Liver (tissue), 9 donors: ENCODE measurements around the gene HARS1. TPM values are rescaled to one million over a fixed set of nuclear protein-coding genes. Genes with fewer than 3 reads are reported as not detected.
"Not testable (repeated sequence)": the region's sequence is repeated elsewhere in the genome, so short reads cannot be mapped to it uniquely, and the experiment has no call there.

Experiments
- DNase-seq: peaks from one replicate; pipeline ENCODE4 v3.0.0-alpha.2; 2017; ENCODE audit warnings: low spot score
- H3K27ac ChIP-seq, 2 donors: one replicate each; pipeline ENCODE4 v1.7.0; 2013; ENCODE audit warnings: inconsistent platforms in 2 of 2, low read length in 2 of 2, control low read depth in 1 of 2, low read depth in 1 of 2, mild to moderate bottlenecking in 1 of 2
- H3K27me3 ChIP-seq, 4 donors: one replicate each; pipeline versions ENCODE4 v1.6.1 to v1.7.0; 2013; ENCODE audit warnings: low read length in 3 of 4, inconsistent platforms in 1 of 4, mild to moderate bottlenecking in 1 of 4, moderate library complexity in 1 of 4; ENCODE audit not compliant: control insufficient read depth in 4 of 4, insufficient read depth in 4 of 4
- H3K36me3 ChIP-seq, 4 donors: one replicate each; pipeline versions ENCODE4 v1.6.1 to v1.7.0; 2013; ENCODE audit warnings: low read length in 3 of 4, mild to moderate bottlenecking in 3 of 4, low read depth in 1 of 4, moderate library complexity in 1 of 4; ENCODE audit not compliant: control insufficient read depth in 4 of 4, insufficient read depth in 3 of 4
- H3K4me1 ChIP-seq, 4 donors: one replicate each; pipeline versions ENCODE4 v1.6.1 to v1.7.0; 2013; ENCODE audit warnings: low read length in 3 of 4, mild to moderate bottlenecking in 3 of 4, moderate library complexity in 1 of 4; ENCODE audit not compliant: control insufficient read depth in 4 of 4, insufficient read depth in 4 of 4
- H3K4me3 ChIP-seq, 3 donors: one replicate each; pipeline versions ENCODE4 v1.6.1 to v1.7.0; 2013; ENCODE audit warnings: low read length in 3 of 3, control low read depth in 1 of 3, low read depth in 1 of 3, mild to moderate bottlenecking in 1 of 3
- H3K9ac ChIP-seq, 2 donors: one replicate each; pipeline ENCODE4 v1.7.0; 2013; ENCODE audit warnings: low read length in 2 of 2, mild to moderate bottlenecking in 2 of 2, moderate library complexity in 2 of 2, control low read depth in 1 of 2, low read depth in 1 of 2
- H3K9me3 ChIP-seq, 4 donors: one replicate each; pipeline versions ENCODE4 v1.6.1 to v1.7.0; 2013; ENCODE audit warnings: low read length in 3 of 4; ENCODE audit not compliant: control insufficient read depth in 4 of 4
- CTCF ChIP-seq: fragments of 150-350 bp; IDR thresholded peaks from 2 replicates; pipeline ENCODE4 v1.5.1; 2017; ENCODE audit warnings: improper control_type of control experiment, low read depth, low read length; ENCODE audit not compliant: missing input control
- EGR1 ChIP-seq, 2 donors: IDR thresholded peaks; 2 replicates each; pipeline ENCODE4 v1.6.1; 2016 to 2018; ENCODE audit warnings: antibody characterized with exemption in 2 of 2, low read depth in 2 of 2
- GABPA ChIP-seq, 2 donors: IDR thresholded peaks in 1 of 2; conservative IDR thresholded peaks in 1 of 2; 2 replicates each; pipeline ENCODE4 v1.6.1; 2016; ENCODE audit warnings: antibody characterized with exemption in 2 of 2, mild to moderate bottlenecking in 1 of 2, moderate library complexity in 1 of 2
- HNF4A ChIP-seq, 2 donors: conservative IDR thresholded peaks; 2 replicates each; pipeline ENCODE4 v1.6.1; 2016; ENCODE audit warnings: antibody characterized with exemption in 2 of 2, mild to moderate bottlenecking in 2 of 2
- HNF4G ChIP-seq: IDR thresholded peaks from 2 replicates; pipeline ENCODE4 v1.6.1; 2016; ENCODE audit warnings: antibody characterized with exemption
- JUND ChIP-seq, 2 donors: IDR thresholded peaks; 2 replicates each; pipeline ENCODE4 v1.6.1; 2016; ENCODE audit warnings: antibody characterized with exemption in 2 of 2
- NR2F2 ChIP-seq: IDR thresholded peaks from 2 replicates; pipeline ENCODE4 v1.6.1; 2016; ENCODE audit warnings: antibody characterized with exemption
- REST ChIP-seq: IDR thresholded peaks from 2 replicates; pipeline ENCODE4 v1.6.1; 2016; ENCODE audit warnings: antibody characterized with exemption, mild to moderate bottlenecking
- RXRA ChIP-seq, 2 donors: IDR thresholded peaks; 2 replicates each; pipeline ENCODE4 v1.6.1; 2017 to 2018; ENCODE audit warnings: antibody characterized with exemption in 2 of 2, mild to moderate bottlenecking in 1 of 2
- SP1 ChIP-seq: IDR thresholded peaks from 2 replicates; pipeline ENCODE4 v1.6.1; 2018; ENCODE audit warnings: antibody characterized with exemption, mild to moderate bottlenecking
- TAF1 ChIP-seq: conservative IDR thresholded peaks from 2 replicates; pipeline ENCODE4 v1.6.1; 2016; ENCODE audit warnings: antibody characterized with exemption, mild to moderate bottlenecking
- YY1 ChIP-seq: IDR thresholded peaks from 2 replicates; pipeline ENCODE4 v1.6.1; 2016; ENCODE audit warnings: antibody characterized with exemption, mild to moderate bottlenecking
- WGBS: extraction: QIAGEN DNeasy Blood & Tissue Kit; methylation state at CpG from one replicate; pipeline ENCODE4 v1.1.7; 2013; 5-methylcytosine and 5-hydroxymethylcytosine counted together
- polyA plus RNA-seq, 2 donors: library from polyadenylated mRNA; stranded (reverse) in 1 of 2; unstranded in 1 of 2; fragments of 200-250 nt in 1 of 2; fragments of >200 nt in 1 of 2; fragmentation: Nextera tagmentation in 1 of 2; extraction: Ambion mirVana in 1 of 2; gene quantifications; one replicate each; pipeline versions ENCODE4 v1.2.1 to v1.2.3, GENCODE V29; 2013 to 2015
- total RNA-seq, 2 donors: library from RNA; depleted of rRNA; stranded (reverse); fragments of >200 nt; gene quantifications; one replicate each; pipeline ENCODE4 v1.2.3, GENCODE V29; 2014
- TF ChIP-seq, protein P1 (sequence below): IDR thresholded peaks from 2 replicates; pipeline ENCODE4 v1.6.1; 2016; ENCODE audit warnings: antibody characterized with exemption
- donor health status: healthy.
- donor health status: healthy.
- donor health status: healthy.
- donor health status: healthy.
- donor health status: healthy.

The HARS1 gene
- total and polyA plus RNA-seq, 4 donors: 31.2 to 57.1 (median 37.3) TPM

DNA sequence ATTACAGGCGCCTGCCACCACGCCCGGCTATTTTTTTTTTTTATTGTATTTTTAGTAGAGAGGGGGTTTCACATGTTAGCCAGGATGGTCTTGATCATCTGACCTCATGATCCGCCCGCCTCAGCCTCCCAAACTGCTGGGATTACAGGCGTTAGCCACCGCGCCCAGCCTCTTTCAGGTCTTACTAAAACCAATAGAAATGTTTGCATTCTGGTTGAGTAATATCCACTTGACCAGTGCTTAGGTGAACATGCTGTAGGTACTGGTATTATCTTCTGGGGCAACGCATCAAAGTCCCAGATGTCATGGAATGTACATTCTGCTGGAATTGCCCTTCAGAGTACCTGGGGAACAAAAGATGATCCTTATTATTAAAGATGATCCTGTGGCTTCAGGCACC, 17.6 kb upstream of the HARS1 start:
- not testable (repeated sequence) for H3K9me3 ChIP-seq, H3K4me1 ChIP-seq, H3K27me3 ChIP-seq, H3K4me3 ChIP-seq, H3K27ac ChIP-seq, H3K9ac ChIP-seq, DNase-seq
- 88% methylated on average over 9 of the region's 9 CpGs for WGBS
- H3K36me3 ChIP-seq: peaks cover 11 to 28% (median 21%) of the 10 kb centered on the region in 4 donors

GRCh38 chr5:140707812-140708211, 16.6 kb upstream of the HARS1 start:
- Histone ChIP-seq H3K4me1 (peaks cover 0 to 5% (median 2%) of the 10 kb centered on the region in 4 donors), H3K27ac (no peak overlapping the region), H3K9me3 (no peaks in the 10 kb centered on the region), H3K9ac (no peak overlapping the region), H3K4me3 (no peak overlapping the region), H3K27me3 (no peaks in the 10 kb centered on the region), H3K36me3 (peaks cover 11 to 36% (median 26%) of the 10 kb centered on the region in 4 donors)
- no peak for DNase-seq
- TF ChIP-seq REST (no peak), TAF1 (no peak), HNF4A (conservative IDR thresholded peaks at IDR 0.05) (no peak), GABPA (IDR thresholded peaks at IDR 0.05 in 1 of 2, conservative IDR thresholded peaks at IDR 0.05 in 1 of 2) (no peak), NR2F2 (no peak), YY1 (no peak), EGR1 (IDR thresholded peaks at IDR 0.05; ENCODE audit: low read depth in 2 of 2) (no peak), SP1 (no peak), CTCF (no peak), HNF4G (no peak), JUND (IDR thresholded peaks at IDR 0.05) (no peak)
- WGBS: 90% methylated on average over 4 of the region's 4 CpGs

GRCh38 chr5:140700177-140701144, 9.3 kb upstream of the HARS1 start, which contains the start of gene ZMAT2:
ZMAT2 (plus strand) TSS chr5:140700447; CDS start chr5:140700461, 14 bp downstream.
- no peaks in the 10 kb centered on the region for H3K27me3 ChIP-seq
- H3K9me3 ChIP-seq: no peaks in the 10 kb centered on the region
- H3K4me1 ChIP-seq: peaks cover 0 to 15% (median 12%) of the 10 kb centered on the region in 4 donors
- H3K27ac ChIP-seq: peak within 1 kb of the TSS in 1 of 2 donors; percentile 26
- peaks cover 17 to 72% (median 59%) of the 10 kb centered on the region in 4 donors for H3K36me3 ChIP-seq
- 2% methylated on average over 44 of the region's 44 CpGs for WGBS
- peak within 1 kb of the TSS; percentile 70 to 71 (median 70) for H3K4me3 ChIP-seq
- peak; percentile 89 for DNase-seq
- H3K9ac ChIP-seq: peak within 1 kb of the TSS; percentile 29 to 77
- TF ChIP-seq GABPA (IDR thresholded peaks at IDR 0.05 in 1 of 2, conservative IDR thresholded peaks at IDR 0.05 in 1 of 2): peak in 1 of 2 donors; percentile 85
- TF ChIP-seq HNF4A (conservative IDR thresholded peaks at IDR 0.05): peak in 1 of 2 donors; percentile 47
- peak; percentile 43 to 46 for TF ChIP-seq RXRA (IDR thresholded peaks at IDR 0.05)
- no peak for TF ChIP-seq CTCF
- TF ChIP-seq, protein P1, sequence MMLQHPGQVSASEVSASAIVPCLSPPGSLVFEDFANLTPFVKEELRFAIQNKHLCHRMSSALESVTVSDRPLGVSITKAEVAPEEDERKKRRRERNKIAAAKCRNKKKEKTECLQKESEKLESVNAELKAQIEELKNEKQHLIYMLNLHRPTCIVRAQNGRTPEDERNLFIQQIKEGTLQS: peak; percentile 31
- TF ChIP-seq TAF1: peak; percentile 79
- TF ChIP-seq REST: peak; percentile 78
- peak; percentile 26 to 27 for TF ChIP-seq JUND (IDR thresholded peaks at IDR 0.05)
